Activated gamma-delta T cell treated with Interleukin-2 at 50 U/mL for 16 hours (primary cell): Measurements from ENCODE around the gene MORC4.

ENCODE experiments used
- DNase-seq: peaks from one replicate; pipeline ENCODE4 v3.0.0-alpha.2; 2020

MORC4 gene

GRCh38 chrX:106952538-106952937 is 47.5 kb downstream of the MORC4 start:
- no peak for DNase-seq

- no peak for DNase-seq
These were observed 47.9 kb downstream of the MORC4 start for GRCh38 chrX:106952089-106952488.

- no peak for DNase-seq
These were observed 48.8 kb downstream of the MORC4 start for GRCh38 chrX:106951230-106951629.

GRCh38 chrX:106950381-106950780 is 49.6 kb downstream of the MORC4 start:
- no peak for DNase-seq

GRCh38 chrX:106949366-106949765 is 50.6 kb downstream of the MORC4 start:
- no peak for DNase-seq

GRCh38 chrX:106948641-106949040 is 51.4 kb downstream of the MORC4 start:
- no peak for DNase-seq

- DNase-seq, result no peak
These were observed 53.5 kb downstream of the MORC4 start for GRCh38 chrX:106946464-106946863.

- DNase-seq, result no peak
These were observed 59.9 kb downstream of the MORC4 start for GRCh38 chrX:106940068-106940467.

- DNase-seq, result no peak
These were observed 60.4 kb downstream of the MORC4 start for GRCh38 chrX:106939566-106939965.

GRCh38 chrX:106936246-106936645 is 63.8 kb downstream of the MORC4 start:
- DNase-seq, result no peak

- no peak for DNase-seq
These were observed 64.8 kb downstream of the MORC4 start for GRCh38 chrX:106935175-106935574.

- no peak for DNase-seq
These were observed 66.5 kb downstream of the MORC4 start for GRCh38 chrX:106933538-106933961.

- no peak for DNase-seq
These were observed 67.0 kb downstream of the MORC4 start for GRCh38 chrX:106932960-106933537.

GRCh38 chrX:106932492-106932923 is 67.5 kb downstream of the MORC4 start:
- DNase-seq, result no peak

- DNase-seq, result no peak
These were observed 68.1 kb downstream of the MORC4 start for GRCh38 chrX:106931831-106932491.

- no peak for DNase-seq
These were observed 71.8 kb downstream of the MORC4 start for GRCh38 chrX:106928227-106928626.

- DNase-seq, result no peak
These were observed 72.3 kb downstream of the MORC4 start for GRCh38 chrX:106927700-106928099.

GRCh38 chrX:106927023-106927422 is 73.0 kb downstream of the MORC4 start:
- no peak for DNase-seq

- DNase-seq, result no peak
These were observed 78.4 kb downstream of the MORC4 start for GRCh38 chrX:106921637-106922036.

GRCh38 chrX:106919932-106920452 is 80.0 kb downstream of the MORC4 start, which contains the start of gene CLDN2:
CLDN2 (plus strand) TSS chrX:106920402; CDS start chrX:106928229, 7,827 bp downstream.
- no peak for DNase-seq

- DNase-seq, result no peak
These were observed 82.0 kb downstream of the MORC4 start for GRCh38 chrX:106917830-106918500.

- DNase-seq, result no peak
These were observed 87.1 kb downstream of the MORC4 start for GRCh38 chrX:106912864-106913263.

GRCh38 chrX:106906361-106906760 is 93.7 kb downstream of the MORC4 start:
- DNase-seq, result no peak
